ENCODE measurements around the gene STX5. TPM values are rescaled to one million over a fixed set of nuclear protein-coding genes. Genes with fewer than 3 reads are reported as not detected.

Gene STX5
- total and polyA plus RNA-seq, 9 of the 15 experiments (the other 6 are each of a cell fraction or from before 2014, with no cell fraction given): 2.8 to 28.6 (median 23.7) TPM

- TF ChIP-seq CHAMP1 (IDR thresholded peaks at IDR 0.05): no peak
- TF ChIP-seq WHSC1 (IDR thresholded peaks at IDR 0.05; ENCODE audit: low read length): no peak
- TF ChIP-seq UBTF (IDR thresholded peaks at IDR 0.05; ENCODE audit: borderline replicate concordance in 1 of 2, low read depth in 2 of 2, low read length in 2 of 2): no peak
- TF ChIP-seq ESRRB (CRISPR knock-in tag; IDR thresholded peaks at IDR 0.05; ENCODE audit: borderline replicate concordance): no peak
- peak; percentile 14; the same call in 1 of the 2 replicates for TF ChIP-seq PHB (CRISPR knock-in tag; IDR thresholded peaks at IDR 0.05)
- TF ChIP-seq HEY1 (CRISPR knock-in tag; IDR thresholded peaks at IDR 0.05; ENCODE audit: borderline replicate concordance): no peak
- TF ChIP-seq BHLHE40 (IDR thresholded peaks at IDR 0.05; ENCODE audit: low read length): peak; percentile 92
- TF ChIP-seq BDP1 (IDR thresholded peaks at IDR 0.05; ENCODE audit: insufficient read depth, insufficient read length): no peak
- TF ChIP-seq FOSL1 (tag; conservative IDR thresholded peaks at IDR 0.05): peak; percentile 42
- peak; percentile 88 for TF ChIP-seq ZBTB7A (IDR thresholded peaks at IDR 0.05; ENCODE audit: borderline replicate concordance, control insufficient read depth, low read depth, low read length)
- no peak for TF ChIP-seq BRF2 (IDR thresholded peaks at IDR 0.05; ENCODE audit: borderline replicate concordance, insufficient read depth, insufficient read length)
- TF ChIP-seq MECOM (CRISPR knock-in tag; IDR thresholded peaks at IDR 0.05): no peak
- peak; percentile 94 for TF ChIP-seq USF2 (CRISPR knock-in tag; IDR thresholded peaks at IDR 0.05)
- TF ChIP-seq NR2C2 (CRISPR knock-in tag; IDR thresholded peaks at IDR 0.05): peak; percentile 98
- peak; percentile 99 for TF ChIP-seq NR2C2 (tag; IDR thresholded peaks at IDR 0.05)
- TF ChIP-seq DLX4 (CRISPR knock-in tag; IDR thresholded peaks at IDR 0.05): no peak
- TF ChIP-seq CAMTA2 (CRISPR knock-in tag; conservative IDR thresholded peaks at IDR 0.05): no peak
Observed at GRCh38 chr11:62771144-62772021, 60.5 kb downstream of the STX5 start, which contains the start of gene TAF6L (continued).

Measured in K562 (cell line).